MM.1S (cell line): ENCODE data around the gene PIH1D1.

Source experiments
- DNase-seq: peaks from one replicate; pipeline ENCODE4 v3.0.0-alpha.2; 2015
- H2AFZ ChIP-seq: fragments of 300-600 bp; sonication (generic); 2 replicates; pipeline ENCODE4 v1.6.0; 2016; ENCODE audit warnings: antibody characterized with exemption, low read length
- H3F3A ChIP-seq: fragments of 300-600 bp; sonication (generic); 2 replicates; pipeline ENCODE4 v1.6.1; 2016; ENCODE audit warnings: mild to moderate bottlenecking, antibody characterized with exemption, low read length, moderate library complexity, mixed read lengths; ENCODE audit not compliant: insufficient read depth
- H3K27ac ChIP-seq: fragments of 300-600 bp; sonication (generic); 2 replicates; pipeline ENCODE4 v1.5.1; 2016; ENCODE audit warnings: mild to moderate bottlenecking, low read length
- H3K27me3 ChIP-seq: fragments of 300-600 bp; sonication (generic); replicated peaks from 2 replicates; pipeline ENCODE4 v1.6.0; 2016; ENCODE audit warnings: low read length; ENCODE audit not compliant: insufficient read depth
- H3K36me3 ChIP-seq: fragments of 300-600 bp; sonication (generic); replicated peaks from 2 replicates; pipeline ENCODE4 v1.6.1; 2016; ENCODE audit warnings: mild to moderate bottlenecking, low read length, mixed read lengths; ENCODE audit not compliant: insufficient read depth
- H3K4me1 ChIP-seq: fragments of 300-600 bp; sonication (generic); 2 replicates; pipeline ENCODE4 v1.6.1; 2016; ENCODE audit warnings: low read length, mixed read lengths
- H3K4me2 ChIP-seq: fragments of 300-600 bp; sonication (generic); 2 replicates; pipeline ENCODE4 v1.6.0; 2016; ENCODE audit warnings: low read depth, low read length
- H3K4me3 ChIP-seq: fragments of 300-600 bp; sonication (generic); 2 replicates; pipeline ENCODE4 v1.5.1; 2016; ENCODE audit warnings: low read length, mixed read lengths
- H3K79me2 ChIP-seq: fragments of 300-600 bp; sonication (generic); 2 replicates; pipeline ENCODE4 v1.6.1; 2016; ENCODE audit warnings: mixed run types, low read length, mixed read lengths
- H3K9ac ChIP-seq: fragments of 300-600 bp; sonication (generic); 2 replicates; pipeline ENCODE4 v1.6.1; 2016; ENCODE audit warnings: low read length, mixed read lengths
- H3K9me2 ChIP-seq: fragments of 300-600 bp; sonication (generic); replicated peaks from 2 replicates; pipeline ENCODE4 v1.6.1; 2016; ENCODE audit warnings: mild to moderate bottlenecking, low read length, mixed read lengths; ENCODE audit not compliant: insufficient read depth
- H3K9me3 ChIP-seq: fragments of 300-600 bp; sonication (generic); replicated peaks from 2 replicates; pipeline ENCODE4 v1.6.1; 2016; ENCODE audit warnings: mild to moderate bottlenecking, low read length, mixed read lengths; ENCODE audit not compliant: insufficient read depth
- H4K20me1 ChIP-seq: fragments of 300-600 bp; sonication (generic); 2 replicates; pipeline ENCODE4 v1.6.1; 2016; ENCODE audit warnings: mild to moderate bottlenecking, low read length, moderate library complexity, mixed read lengths; ENCODE audit not compliant: insufficient read depth
- EZH2 ChIP-seq: fragments of 300-600 bp; sonication (generic); optimal IDR thresholded peaks from 2 replicates; pipeline ENCODE3; 2017; ENCODE audit warnings: low read depth, mild to moderate bottlenecking, antibody characterized with exemption, low read length, mixed read lengths
- EZH2phosphoT487 ChIP-seq: fragments of 300-600 bp; sonication (generic); IDR thresholded peaks from 2 replicates; pipeline ENCODE4 v1.6.1; 2018; ENCODE audit warnings: antibody characterized with exemption, low read length
- TF ChIP-seq, protein P1 (sequence below): fragments of 300-600 bp; sonication (generic); IDR thresholded peaks from 2 replicates; pipeline ENCODE4 v1.5.1; 2016; ENCODE audit warnings: antibody characterized with exemption, low read length, mixed read lengths

Gene PIH1D1

DNA sequence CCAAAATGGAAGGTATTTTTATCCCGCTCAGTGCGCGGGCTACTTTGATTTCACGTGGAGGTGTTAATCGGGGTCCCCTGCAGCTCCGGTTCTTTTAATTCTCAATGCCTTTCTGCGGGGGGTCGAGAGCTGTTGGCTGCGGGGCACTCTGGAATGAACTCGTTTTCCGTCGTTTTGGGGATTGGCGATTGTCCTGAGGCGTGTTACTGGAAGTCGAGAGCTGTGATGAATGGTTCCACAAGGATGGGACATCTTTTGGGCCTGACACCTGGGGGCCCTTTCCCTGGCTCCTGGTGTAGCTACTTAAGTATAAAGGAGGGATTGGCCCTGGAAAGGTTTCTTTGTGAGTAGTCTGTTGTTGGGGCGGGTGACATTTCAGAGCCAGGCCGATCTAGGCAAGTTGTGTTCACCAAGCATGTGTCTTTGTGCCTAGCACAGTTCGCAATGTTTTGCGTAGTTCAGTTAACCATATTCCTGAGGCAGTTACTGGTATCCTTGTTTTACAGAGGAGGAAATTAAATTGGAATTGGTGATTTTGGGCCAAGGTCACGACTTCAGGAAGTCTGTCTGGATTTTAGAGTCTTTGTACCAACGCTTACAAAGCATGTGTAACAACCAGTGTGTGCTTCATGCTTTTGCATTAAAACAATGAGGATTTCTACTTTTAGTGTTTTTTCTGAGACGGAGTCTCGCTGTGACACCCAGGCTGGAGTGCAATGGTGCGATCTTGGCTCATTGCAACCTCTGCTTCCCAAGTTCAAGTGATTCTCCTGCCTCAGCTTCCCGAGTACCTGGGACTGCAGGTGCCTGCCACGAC is 36.6 kb upstream of the PIH1D1 start:
- Histone ChIP-seq H3K4me1 (peaks cover 3% of the 10 kb centered on the region; the same call in 1 of the 2 replicates), H3F3A (peaks cover 57% of the 10 kb centered on the region), H3K4me2 (peak overlapping the region; percentile 76), H3K27ac (peak overlapping the region; percentile 68; the same call in 1 of the 2 replicates), H3K9me2 (no peaks in the 10 kb centered on the region), H3K9ac (peak overlapping the region; percentile 98), H2AFZ (no peak overlapping the region), H3K27me3 (no peaks in the 10 kb centered on the region), H3K79me2 (peaks cover 31% of the 10 kb centered on the region), H3K9me3 (no peaks in the 10 kb centered on the region), H3K4me3 (peak overlapping the region; percentile 97), H3K36me3 (peaks cover 23% of the 10 kb centered on the region), H4K20me1 (peaks cover 23% of the 10 kb centered on the region)
- TF ChIP-seq EZH2 (no peak), EZH2phosphoT487 (no peak)
- TF ChIP-seq, protein P1, sequence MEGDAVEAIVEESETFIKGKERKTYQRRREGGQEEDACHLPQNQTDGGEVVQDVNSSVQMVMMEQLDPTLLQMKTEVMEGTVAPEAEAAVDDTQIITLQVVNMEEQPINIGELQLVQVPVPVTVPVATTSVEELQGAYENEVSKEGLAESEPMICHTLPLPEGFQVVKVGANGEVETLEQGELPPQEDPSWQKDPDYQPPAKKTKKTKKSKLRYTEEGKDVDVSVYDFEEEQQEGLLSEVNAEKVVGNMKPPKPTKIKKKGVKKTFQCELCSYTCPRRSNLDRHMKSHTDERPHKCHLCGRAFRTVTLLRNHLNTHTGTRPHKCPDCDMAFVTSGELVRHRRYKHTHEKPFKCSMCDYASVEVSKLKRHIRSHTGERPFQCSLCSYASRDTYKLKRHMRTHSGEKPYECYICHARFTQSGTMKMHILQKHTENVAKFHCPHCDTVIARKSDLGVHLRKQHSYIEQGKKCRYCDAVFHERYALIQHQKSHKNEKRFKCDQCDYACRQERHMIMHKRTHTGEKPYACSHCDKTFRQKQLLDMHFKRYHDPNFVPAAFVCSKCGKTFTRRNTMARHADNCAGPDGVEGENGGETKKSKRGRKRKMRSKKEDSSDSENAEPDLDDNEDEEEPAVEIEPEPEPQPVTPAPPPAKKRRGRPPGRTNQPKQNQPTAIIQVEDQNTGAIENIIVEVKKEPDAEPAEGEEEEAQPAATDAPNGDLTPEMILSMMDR, result no peak
- peak; percentile 18 for DNase-seq

DNA sequence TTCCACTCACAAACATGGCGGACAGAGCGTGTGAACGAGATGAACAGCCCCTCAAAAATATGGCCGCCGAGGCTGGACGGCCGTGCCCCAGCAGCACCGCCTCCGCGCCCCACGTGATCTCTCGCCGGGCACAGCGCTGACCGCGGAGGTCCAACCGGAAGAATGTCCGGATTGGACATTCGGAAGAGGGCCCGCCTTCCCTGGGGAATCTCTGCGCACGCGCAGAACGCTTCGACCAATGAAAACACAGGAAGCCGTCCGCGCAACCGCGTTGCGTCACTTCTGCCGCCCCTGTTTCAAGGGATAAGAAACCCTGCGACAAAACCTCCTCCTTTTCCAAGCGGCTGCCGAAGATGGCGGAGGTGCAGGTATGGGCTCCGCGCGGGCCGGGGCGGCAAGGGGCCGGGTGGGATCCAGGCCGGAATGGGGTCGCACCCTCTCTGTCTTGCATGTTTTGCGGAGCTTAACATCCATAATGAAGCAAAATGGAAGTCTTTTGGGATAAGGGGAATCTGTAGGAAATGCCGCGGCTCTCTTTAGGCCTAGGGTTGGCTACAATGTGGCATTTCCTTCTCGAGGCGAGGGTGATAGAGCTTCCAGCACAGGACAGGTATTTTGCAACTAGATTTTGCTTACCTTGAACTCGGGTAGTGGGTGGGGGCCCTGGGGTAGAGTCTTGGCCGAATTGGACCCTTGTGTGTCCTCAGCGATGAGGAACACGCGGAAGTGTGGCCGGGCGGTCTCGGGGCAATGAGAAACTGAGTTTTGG is 35.8 kb upstream of the PIH1D1 start, which contains the start of gene RPL13A:
TSS of gene RPL13A (plus strand) at position 332 of the 769 bp plus-strand sequence. CDS start at position 354, 22 bp downstream.
- no peak for TF ChIP-seq EZH2
- no peak for TF ChIP-seq EZH2phosphoT487
- TF ChIP-seq, protein P1, result no peak
- Histone ChIP-seq H2AFZ (peak within 1 kb of the TSS; percentile 83; the same call in 1 of the 2 replicates), H3K4me2 (peak within 1 kb of the TSS; percentile 76), H3K36me3 (peaks cover 23% of the 10 kb centered on the region), H3K27me3 (no peaks in the 10 kb centered on the region), H3F3A (peaks cover 49% of the 10 kb centered on the region), H3K27ac (peak within 1 kb of the TSS; percentile 68), H3K9me2 (no peaks in the 10 kb centered on the region), H3K9me3 (no peaks in the 10 kb centered on the region), H4K20me1 (peaks cover 23% of the 10 kb centered on the region), H3K9ac (peak within 1 kb of the TSS; percentile 98), H3K4me1 (peaks cover 3% of the 10 kb centered on the region; the same call in 1 of the 2 replicates), H3K4me3 (peak within 1 kb of the TSS; percentile 97), H3K79me2 (peaks cover 31% of the 10 kb centered on the region)
- DNase-seq, result peak; percentile 99

DNA sequence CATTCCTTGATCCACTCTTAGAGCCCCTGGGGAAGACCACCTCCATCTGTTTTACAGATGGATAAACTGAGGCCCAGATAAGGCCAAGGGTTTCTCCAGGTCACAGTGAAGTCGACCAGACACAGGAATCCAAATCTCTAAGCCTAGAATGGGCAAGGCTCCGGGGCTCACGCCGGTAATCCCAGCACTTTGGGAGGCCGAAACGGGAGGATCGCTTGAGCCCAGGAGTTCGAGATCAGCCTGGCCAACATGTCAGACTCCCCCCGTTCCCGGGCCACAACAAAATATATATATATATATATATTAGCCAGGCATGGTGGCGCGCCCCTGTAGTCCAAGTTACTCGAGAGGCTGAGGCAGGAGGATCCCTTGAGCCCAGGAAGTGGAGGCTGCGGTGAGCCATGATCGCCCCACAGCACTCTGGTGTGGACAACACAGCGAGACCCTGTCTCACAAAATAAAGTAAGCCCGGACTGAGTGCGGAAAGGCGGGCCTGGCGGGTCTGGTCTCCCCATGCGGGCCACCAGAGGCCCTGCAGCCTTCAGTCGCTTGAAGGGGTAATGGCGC is 35.2 kb upstream of the PIH1D1 start:
- Histone ChIP-seq H3K9me2 (no peaks in the 10 kb centered on the region), H2AFZ (peak overlapping the region; percentile 83; the same call in 1 of the 2 replicates), H3K4me2 (peak overlapping the region; percentile 51; the same call in 1 of the 2 replicates), H3K9ac (peak overlapping the region; percentile 45; the same call in 1 of the 2 replicates), H3K79me2 (peaks cover 31% of the 10 kb centered on the region), H3K27me3 (no peaks in the 10 kb centered on the region), H3K27ac (no peak overlapping the region), H3K36me3 (peaks cover 23% of the 10 kb centered on the region), H3F3A (peaks cover 43% of the 10 kb centered on the region), H3K9me3 (no peaks in the 10 kb centered on the region), H3K4me1 (peaks cover 3% of the 10 kb centered on the region; the same call in 1 of the 2 replicates), H3K4me3 (peak overlapping the region; percentile 35; the same call in 1 of the 2 replicates), H4K20me1 (peaks cover 23% of the 10 kb centered on the region)
- TF ChIP-seq EZH2phosphoT487, result no peak
- TF ChIP-seq EZH2, result no peak
- TF ChIP-seq, protein P1, result no peak
- no peak for DNase-seq
